ENCODE data around the gene BST1.
"Not testable (repeated sequence)": the region's sequence is repeated elsewhere in the genome, so short reads cannot be mapped to it uniquely, and the experiment has no call there.

BST1 gene

DNA sequence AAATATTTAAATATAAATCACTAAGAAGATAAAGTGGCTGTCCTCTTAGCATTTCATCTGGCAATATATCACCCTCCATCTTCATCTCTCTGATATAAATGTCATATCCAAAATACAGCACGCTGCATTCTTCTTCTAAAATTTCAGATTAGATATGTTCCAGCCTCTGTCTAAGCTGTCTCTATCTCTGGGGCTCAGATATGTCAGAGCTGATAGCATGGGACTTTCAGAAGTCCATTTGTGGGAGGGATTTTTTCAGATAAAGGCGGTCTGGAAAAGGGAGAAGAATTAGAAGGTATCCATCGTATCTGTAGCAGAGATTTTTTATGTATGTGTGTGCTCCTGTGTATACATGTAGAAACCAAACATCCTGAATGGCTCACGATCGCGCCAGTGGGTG, 50.2 kb downstream of the BST1 start:
- DNase-seq = no peak

DNA sequence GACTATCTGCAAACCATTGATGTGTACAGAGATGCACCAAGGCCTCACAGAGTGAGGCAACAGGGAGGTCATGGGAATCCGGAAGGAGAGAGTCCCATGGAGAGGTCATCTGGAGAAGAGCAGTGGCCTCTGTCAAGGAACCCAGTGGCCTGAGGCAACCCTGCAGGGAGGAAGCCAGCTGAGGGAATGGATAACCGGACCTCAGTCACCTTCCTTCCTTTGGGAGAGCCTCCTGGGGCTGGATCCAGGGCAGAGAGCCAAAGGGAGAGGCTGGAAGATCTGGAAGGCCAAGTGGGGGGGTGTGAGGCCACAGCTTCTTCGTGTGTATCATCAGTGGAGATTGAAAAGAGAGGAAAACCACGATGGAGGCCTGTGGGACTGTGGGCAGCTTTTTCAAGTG, 50.9 kb downstream of the BST1 start:
- DNase-seq = no peak

DNA sequence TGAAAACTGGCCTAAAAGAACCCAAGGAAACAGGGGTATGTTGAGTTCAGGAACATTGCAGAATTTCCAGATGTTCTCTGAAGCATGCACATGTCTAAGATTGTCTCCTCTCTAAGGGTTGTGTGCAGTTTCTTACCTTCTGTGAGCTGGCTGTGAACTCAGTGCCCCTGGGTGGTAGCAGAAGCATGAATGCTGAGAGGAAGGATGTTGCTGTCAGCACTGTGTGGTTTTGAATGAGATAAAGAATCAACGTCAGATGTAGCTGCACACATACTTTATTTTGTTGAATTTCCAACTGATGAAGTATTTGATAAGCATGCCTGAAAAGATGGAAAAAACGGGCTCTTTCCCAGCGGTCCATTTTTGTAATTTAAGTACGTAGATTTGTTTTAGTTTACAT, 51.5 kb downstream of the BST1 start:
- peak; percentile 74 for DNase-seq

DNA sequence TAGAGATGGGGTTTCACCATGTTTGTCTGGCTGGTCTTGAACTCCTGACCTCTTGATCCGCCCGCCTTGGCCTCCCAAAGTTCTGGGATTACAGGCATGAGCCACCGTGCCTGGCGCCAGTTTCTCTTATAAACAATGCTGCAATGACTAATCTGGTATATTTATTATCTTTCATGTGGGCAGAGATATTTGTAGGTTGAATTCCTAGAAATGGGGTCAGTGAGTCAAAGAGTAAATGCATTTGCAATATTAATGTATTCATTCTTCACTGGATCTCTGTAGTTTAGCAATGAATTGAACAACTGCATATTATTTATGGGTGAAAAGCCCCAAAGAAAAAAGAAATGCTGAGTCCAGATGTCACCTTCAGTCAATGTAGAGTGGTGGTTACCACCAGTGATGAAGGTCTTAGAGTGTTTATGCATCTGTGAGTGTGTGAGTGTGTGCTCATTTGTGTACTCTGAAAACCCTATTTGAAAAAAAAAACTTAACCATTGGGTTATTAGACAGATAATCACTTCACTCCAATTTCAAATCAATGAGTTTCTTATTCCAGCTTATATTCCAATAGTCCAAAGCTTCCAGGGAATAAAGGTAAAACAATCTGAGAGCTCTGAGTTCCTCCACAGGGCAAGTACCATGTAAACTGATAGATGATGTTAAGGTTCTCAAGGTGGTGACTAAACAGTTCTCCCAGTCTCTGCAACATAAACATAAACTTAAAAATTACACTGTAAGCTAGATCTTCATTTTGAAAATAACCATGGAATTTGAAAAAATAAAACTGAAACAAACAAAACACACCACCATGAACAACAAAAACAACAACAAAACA, 52.7 kb downstream of the BST1 start:
- peak; percentile 82 for DNase-seq

DNA sequence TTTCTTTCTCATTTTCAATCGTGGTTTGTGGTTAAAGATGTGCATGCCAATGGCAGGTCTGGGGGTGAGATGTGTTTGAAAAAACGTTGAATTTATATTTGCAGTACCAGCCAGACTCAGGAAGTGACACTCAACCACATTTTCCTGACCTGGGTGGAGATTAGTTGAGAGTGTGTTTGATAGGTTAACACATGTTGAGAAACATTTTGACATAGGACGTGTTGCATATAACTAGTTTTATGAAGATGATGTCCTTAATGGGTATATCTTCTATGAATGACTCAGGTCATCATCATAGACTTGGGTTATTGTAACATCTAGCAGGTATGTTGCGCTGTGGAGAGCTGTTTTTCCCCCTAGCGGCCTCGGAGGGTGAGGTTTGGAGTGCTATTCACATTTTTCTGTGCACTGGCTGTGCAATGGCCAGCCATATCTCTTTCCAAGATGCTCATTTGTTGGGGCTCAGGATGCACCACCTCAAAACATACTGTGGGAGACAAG, 53.5 kb downstream of the BST1 start:
- peak; percentile 88 for DNase-seq

DNA sequence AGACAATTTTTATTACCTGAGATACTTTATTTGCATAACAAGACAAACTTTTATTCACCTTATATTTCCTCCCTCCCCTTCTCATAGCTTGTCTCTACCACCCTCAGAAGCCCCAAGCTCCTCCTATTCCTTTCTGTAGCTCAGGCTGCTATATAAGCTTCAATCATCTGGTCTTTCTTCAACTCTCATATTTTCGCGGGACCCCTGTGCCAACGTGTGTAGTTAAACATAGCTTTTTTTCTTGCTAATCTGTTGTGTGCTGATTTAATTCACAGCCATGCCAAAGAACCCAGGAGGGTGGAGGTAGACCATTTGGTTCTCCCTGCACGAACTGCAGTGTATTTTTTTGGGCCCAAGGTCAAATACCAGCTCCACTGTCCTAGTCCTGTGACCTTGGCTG, 54.2 kb downstream of the BST1 start:
- DNase-seq = no peak

DNA sequence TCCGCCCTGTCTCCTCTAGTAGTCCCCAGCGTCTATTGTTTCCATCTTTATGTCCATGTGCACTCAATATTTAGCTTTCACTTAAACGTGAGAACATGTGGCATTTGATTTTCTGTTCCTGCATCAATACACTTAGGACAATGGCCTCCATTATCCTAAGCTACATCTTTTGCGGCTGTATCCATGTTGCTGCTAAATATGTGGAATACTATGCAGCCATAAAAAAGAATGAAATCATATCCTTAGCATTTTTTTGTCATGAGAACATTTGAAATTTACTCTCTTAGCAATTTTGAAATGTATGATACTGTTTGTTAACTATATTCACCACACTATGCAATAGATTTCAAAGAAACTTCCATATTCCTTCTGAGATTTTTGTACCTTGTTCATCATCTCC, 55.4 kb downstream of the BST1 start:
- no peak for DNase-seq

DNA sequence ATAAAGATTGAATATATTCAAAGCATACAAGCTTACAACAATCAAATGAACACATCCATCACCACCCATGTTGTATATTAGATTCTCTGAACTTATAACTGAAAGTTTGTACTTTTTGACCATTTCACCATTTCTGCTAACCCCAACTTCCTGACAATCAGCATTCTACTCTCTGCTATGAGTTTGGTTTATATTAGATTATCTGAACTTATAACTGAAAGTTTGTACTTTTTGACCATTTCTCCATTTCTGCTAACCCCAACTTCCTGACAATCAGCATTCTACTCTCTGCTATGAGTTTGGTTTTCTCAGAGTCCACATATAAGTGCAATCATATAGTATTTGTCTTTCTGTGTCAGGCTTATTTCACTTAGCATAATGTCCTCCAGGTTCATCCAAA, 59.6 kb downstream of the BST1 start:
- DNase-seq = not testable (repeated sequence)

DNA sequence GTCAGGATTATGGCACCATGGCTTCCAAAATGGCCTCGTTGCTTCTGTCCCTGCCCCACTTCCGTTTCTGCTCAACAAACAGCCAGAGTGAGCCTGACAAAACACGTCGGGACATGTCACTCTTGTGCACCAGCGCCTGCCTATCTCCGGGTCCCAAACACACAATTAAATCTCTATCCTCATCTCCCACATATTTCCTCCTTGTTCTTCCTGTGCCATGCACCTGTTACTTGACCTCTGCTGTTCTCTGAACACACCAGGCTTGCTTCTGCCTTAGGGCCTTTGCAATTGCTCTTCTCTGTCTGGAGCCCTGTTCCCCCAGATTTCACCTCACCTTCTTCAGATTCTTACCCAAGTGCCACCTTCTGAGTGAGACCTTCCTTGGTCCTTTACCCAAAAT, 62.5 kb downstream of the BST1 start:
- no peak for DNase-seq

DNA sequence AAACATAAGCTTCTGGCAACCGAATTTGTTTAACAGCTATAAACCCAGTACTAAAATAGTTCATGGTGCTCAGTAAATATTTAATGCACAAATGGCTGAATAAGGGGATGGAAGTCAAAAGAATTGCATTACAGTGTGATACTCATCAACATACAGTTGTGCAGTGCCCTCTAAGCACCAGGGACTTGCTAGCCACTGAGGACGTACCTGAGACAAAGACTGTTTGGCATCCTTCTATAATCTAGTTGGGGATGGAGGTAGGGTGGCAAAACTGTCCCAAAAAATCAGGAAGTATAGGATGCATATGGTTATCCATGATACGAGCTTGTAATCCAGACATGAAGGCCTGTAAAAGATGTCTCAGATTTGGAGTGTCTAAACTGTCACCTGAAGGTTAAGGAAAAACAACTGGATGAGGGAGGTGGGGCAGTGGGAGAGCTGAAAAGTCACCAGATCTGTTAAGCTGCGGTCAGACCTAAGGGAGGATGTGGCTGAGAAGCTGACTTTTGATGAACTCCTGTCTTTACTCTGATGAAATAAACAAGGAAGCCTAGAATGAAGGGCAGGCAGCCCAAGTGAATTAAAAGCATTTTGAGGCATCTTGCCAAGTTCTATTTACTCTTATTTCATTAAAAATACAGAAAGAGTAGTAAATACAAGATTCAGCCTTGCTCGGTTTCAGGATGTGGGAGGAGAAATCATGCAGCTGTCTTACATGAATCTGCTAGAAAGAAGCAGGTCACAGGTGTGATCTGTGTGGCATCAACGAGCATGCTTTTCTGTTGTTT, 63.2 kb downstream of the BST1 start:
- peak; percentile 70 for DNase-seq

DNA sequence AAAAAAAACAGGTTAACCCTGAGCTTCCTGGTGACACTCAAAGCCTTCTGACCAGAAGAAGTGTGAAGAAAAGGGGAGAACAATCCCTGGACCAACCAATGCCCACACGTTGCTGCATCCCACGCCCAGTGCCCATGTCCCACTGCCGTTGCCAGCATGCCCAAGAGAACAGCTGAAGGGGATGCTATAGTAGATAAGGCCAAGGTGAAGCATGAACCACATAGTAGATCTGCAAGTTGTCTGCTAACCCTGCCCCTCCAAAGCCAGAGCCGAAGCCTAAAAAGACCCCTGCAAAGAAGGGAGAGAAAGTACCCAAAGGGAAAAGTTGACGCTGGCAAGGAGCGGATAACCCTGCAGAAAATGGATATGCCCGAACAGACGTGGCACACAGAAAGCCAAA, 64.0 kb downstream of the BST1 start:
- no peak for DNase-seq

DNA sequence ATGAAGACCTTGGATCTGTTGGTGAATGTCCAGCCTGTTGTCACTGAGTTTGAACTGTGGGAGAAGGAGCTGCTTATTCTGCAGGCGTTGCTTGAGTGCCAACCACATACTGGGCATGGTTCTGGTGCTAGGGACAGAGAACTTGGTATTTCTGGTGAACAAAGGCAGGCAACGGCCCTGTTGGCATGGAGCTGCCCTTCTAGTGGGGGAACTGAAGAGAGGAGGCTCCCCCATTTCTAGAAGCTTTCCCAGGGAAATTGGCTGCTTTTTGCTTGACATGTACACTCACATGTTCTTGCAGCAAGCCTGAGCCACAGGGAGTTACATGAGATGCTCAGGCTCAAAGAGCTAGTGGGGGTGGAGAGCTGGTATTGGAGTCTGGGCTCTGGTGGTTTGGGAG, 66.3 kb downstream of the BST1 start:
- DNase-seq = no peak

DNA sequence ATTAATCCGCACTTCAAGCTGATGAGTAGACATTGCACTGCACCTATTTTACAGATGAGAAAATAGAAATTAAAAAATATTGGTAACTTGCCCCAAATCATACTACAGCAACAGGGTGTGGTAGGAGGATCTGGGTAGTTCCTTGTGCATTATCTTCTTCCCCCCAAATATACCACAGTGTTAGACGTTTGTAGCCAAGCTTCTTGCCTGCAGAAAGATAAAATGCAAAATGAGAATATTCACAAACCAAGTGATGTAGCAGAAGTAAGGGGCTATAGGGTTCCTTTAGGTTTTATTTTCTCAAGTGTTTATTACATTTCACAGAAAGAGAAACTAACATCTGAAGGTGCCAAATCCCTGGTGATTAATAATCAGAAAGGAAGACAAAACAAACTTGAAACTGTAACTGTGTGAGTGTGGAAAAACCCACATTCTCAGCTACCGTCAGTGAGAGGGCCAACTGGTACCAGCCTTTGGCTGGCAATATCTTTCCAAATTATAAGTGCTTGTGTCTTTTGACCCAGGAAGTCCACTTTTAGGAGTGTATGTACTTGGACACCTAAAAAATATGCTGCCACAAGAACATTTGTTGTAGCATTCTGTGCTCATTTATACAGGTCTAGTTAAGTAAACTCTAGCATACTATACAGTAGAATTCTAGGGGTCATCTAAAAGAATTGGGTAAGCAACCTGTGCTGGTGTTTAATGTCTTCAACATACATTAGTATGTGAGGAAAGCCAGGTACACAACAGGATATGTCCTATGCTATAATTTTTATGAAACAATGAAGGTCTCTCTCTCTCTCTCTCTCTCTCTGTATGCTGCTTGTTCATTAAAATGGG, 68.6 kb downstream of the BST1 start:
- DNase-seq = no peak

DNA sequence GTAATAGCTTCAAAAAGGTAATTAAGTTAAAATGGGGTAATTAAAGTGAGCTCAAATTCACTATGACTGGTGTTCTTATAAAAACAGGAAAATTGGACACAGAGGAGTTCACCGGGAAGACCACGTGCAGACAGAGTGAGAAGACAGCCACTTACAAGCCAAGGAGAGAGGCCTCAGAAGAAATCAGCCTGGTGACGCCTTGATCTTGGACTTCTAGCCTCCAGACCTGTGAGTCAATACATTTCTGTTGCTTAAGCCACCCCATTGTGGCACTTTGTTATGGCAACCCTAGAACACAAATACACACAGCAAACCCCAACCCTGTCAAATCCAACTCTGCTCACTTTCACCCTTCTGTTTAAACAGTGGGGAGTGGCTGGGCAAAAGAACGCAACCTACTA, 71.2 kb downstream of the BST1 start:
- DNase-seq = no peak

DNA sequence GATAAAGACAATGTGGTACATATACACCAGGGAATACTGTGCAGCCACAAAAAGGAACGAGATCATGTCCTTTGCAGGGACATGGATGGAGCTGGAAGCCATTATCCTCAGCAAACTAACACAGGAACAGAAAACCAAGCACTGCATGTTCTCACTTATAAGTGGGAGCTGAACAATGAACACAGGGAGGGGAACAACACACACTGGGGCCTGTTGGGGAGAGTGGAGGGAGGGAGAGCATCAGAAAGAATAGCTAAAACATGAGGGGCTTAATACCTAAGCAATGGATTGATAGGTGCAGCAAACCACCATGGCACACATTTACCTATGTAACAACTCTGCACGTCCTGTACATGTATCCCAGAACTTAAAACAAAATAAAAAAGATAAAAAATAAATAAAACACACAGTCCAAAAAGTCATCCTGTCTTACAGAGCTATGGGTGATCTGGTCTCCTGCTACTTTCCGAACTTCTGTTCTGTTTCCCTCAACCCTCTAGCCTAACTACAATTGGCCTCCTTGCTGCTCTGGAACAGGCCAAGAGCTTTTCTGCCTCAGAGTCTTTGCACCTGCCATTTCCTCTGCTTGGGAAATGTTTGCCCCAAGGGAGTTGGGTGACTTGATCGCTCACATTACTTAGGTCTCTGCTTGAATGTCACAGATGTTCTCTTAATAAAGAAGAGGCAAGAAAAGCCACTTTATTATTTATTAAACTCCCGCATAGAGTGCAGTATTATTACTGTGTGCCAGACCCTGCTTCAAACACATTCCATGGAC, 74.2 kb downstream of the BST1 start:
- DNase-seq = no peak

DNA sequence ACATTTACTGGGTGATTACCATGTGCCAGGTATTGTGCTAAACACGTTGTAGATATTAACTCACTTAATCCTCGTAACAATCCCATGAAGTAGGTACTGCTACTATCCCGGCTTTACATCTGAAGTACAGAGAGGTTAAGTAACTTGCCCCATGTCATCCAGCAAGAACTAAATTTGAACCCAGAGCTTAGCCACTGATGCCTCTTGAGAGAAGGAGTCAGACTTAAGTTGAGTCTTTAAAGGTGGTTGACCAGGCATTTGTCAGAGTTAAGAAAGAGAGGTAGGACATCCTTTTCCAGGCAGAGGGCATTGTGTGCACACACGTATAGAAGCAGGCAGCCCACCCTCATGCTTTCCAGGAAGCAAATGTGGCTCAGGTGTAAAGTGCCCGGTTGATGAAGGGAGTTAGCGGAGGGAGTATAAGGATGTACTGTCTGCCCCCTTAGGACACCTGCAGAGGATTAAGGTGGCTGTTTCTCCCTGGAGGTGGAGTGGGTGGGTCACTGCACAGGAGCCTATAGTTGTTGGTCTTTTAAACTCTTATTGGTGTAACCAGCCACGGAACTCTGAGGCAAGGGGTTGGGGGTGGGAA, 74.9 kb downstream of the BST1 start:
- DNase-seq = peak; percentile 72

DNA sequence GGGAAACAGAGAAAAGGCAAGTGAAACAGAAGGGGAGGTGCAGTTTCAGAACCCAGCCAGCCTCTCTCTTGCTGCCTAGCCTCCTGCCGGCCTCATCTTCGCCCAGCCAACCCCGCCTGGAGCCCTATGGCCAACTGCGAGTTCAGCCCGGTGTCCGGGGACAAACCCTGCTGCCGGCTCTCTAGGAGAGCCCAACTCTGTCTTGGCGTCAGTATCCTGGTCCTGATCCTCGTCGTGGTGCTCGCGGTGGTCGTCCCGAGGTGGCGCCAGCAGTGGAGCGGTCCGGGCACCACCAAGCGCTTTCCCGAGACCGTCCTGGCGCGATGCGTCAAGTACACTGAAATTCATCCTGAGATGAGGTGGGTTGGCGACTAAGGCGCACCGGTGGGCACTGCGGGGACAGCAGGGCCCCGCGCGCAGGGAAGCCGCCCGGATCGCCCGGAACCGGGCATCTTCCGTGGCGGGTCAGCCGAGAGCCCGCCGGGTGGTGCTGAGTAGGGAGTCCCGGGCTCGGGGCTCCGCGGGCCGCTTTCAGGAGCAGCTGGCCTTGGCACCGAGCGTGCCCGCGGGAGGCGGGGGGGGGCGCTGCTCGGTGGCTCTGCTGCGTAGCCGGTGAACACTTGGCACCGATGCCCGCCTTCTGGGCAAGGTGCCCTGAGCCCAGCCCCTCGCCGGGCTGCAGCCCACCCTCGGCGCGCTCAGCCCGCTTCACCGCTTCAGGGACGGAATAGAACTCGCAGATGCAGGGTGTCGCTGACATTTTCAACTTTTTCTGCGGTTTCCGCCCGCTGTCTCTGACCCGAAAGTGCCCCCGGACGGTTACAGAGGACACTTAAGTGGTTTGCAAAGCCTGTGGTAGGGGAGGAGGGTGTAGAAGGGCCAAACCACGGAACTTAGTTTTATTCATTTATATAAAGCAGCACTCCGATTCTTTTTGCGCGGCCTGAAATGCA, 75.7 kb downstream of the BST1 start, which contains the start of gene CD38:
Gene CD38 (plus strand): TSS at position 40 of the 953 bp plus-strand sequence. CDS start 87 bp downstream, at position 127.
- DNase-seq = peak; percentile 78

DNA sequence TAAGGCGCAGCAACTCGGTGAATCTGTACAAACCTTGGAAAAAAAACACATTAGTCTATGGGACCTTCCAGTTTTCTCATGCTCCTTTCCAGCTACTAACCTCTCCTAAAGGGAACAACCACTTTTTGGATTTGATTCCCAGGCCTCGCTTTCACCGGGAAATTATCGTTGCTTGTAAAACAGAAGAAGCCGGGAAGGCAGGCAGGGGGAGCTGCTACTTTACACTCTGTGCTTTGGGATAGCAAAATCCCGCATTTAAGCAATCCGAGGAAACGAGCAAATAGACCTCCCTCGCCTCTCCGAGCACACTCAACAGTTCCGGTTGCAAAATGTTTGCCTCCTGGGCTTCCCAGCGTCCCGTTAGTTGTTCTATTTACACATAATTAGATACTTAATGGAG, 76.4 kb downstream of the BST1 start:
- DNase-seq = no peak

DNA sequence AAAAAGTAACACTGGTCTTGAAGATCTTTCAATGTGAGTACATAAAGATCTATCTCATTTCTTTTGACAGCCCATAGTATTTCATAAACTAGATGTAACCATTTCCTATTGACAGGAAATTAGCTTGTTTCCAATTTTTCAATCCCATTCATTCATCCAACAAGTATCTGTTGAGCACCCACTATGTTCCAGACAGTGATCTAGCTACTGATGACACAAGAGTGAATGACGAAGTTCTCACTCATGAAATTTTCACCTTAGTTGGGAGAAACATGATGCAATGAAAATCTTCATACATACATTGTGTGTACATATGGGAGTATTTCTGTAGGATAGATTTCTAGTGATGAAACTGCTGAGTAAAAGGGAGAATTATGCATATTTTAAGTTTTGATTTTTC, 76.9 kb downstream of the BST1 start:
- DNase-seq = no peak

DNA sequence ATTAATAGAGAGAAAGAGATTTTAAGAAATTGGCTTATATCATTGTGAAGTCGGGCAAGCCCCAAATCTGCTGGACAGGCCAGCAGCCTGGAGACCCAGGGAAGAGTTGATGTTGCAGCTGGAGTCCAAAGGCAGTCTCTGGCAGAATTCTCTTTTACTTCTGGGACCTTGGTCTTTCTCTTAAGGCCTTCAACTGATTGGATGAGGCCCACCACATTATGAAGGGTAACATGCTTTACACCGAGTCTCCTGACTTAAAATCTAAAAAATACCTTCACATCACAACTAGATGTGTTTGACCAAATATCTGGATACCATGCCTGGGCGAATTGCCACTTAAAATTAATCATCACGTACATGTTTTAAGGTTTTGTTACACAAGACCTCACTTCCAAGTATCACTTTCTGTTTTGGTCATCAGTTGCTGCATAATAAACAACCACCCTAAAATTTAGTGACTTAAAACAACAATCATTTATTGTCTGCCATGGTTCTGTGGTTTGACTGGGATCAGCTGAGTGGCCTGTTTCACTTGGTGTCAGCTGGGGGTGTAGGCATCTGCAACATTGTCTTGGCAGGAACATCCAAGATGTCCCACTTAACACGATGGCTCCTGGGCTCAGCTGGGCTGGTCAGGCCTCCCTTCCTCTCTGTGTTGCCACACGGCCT, 78.7 kb downstream of the BST1 start:
- no peak for DNase-seq
